Naive B cell (primary cell): Measurements from ENCODE around the gene SENP8. TPM values are rescaled to one million over a fixed set of nuclear protein-coding genes. Genes with fewer than 3 reads are reported as not detected.
"Not testable (repeated sequence)": the region's sequence is repeated elsewhere in the genome, so short reads cannot be mapped to it uniquely, and the experiment has no call there.

Experiments
- ATAC-seq, 2 donors: fragments of 150-1000 bp; cut with Tn5 transposase; 2 replicates each; pipeline ENCODE4 v1.10.0; 2021; ENCODE audit warnings: low read depth in 2 of 2, mild to moderate bottlenecking in 2 of 2, moderate library complexity in 2 of 2
- DNase-seq: peaks from one replicate; pipeline ENCODE4 v3.0.0; 2022
- H3K27ac Mint-ChIP-seq, 6 donors: one replicate each; pipeline ENCODE4 v1.8.0; 2020 to 2022; ENCODE audit warnings: mild to moderate bottlenecking in 6 of 6, mixed read lengths in 6 of 6, moderate library complexity in 5 of 6, inconsistent platforms in 2 of 6
- H3K27me3 Mint-ChIP-seq, 3 donors: one replicate each; pipeline ENCODE4 v1.8.0; 2021 to 2022; ENCODE audit warnings: mixed read lengths in 3 of 3, mild to moderate bottlenecking in 1 of 3
- H3K36me3 Mint-ChIP-seq, 2 donors: one replicate each; pipeline ENCODE4 v1.8.0; 2020 to 2022; ENCODE audit warnings: mixed read lengths in 2 of 2, inconsistent platforms in 1 of 2, mild to moderate bottlenecking in 1 of 2
- H3K4me1 Mint-ChIP-seq, 3 donors: one replicate each; pipeline ENCODE4 v1.8.0; 2020 to 2022; ENCODE audit warnings: mixed read lengths in 3 of 3, inconsistent platforms in 1 of 3, mild to moderate bottlenecking in 1 of 3, moderate library complexity in 1 of 3
- H3K4me3 Mint-ChIP-seq, 8 donors: one replicate each; pipeline ENCODE4 v1.8.0; 2020 to 2022; ENCODE audit warnings: mild to moderate bottlenecking in 8 of 8, mixed read lengths in 8 of 8, moderate library complexity in 8 of 8, inconsistent platforms in 2 of 8
- H3K9me3 Mint-ChIP-seq, 7 donors: one replicate each; pipeline ENCODE4 v1.8.0; 2020 to 2022; ENCODE audit warnings: mixed read lengths in 7 of 7, mild to moderate bottlenecking in 5 of 7, inconsistent platforms in 2 of 7, moderate library complexity in 1 of 7
- polyA plus RNA-seq, 6 donors: library from polyadenylated mRNA; unstranded; fragments of 300-500 nt; fragmentation: Illumina TruSeq; gene quantifications; one replicate each; pipeline ENCODE4 v1.2.3, GENCODE V29; 2021; ENCODE audit warnings: low read depth in 6 of 6

The SENP8 gene
- polyA plus RNA-seq, 6 donors from 2014 or later: 0.41 to 0.84 (median 0.60) TPM; not detected in 1

DNA sequence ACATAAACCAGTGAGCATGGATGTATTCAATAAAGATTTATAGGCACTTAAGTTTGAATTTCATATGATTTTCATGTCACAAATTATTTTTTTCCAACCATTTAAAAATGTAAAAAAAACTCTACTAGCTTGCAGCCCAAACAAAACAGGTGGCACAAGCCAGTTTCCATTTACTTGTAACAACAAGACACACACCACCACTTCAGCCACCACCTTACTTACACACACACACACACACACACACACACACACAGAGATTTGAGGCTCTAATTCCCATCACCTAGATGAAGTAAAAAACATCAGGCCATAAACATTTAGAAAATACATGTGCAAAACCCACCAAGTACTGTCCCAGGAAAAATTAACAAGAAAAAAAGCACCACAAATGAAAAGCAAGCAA, 25.5 kb upstream of the SENP8 start:
- Mint-ChIP-seq H3K27me3 (no peaks in the 10 kb centered on the region), H3K27ac (peak overlapping the region in 1 of 6 donors; percentile 60), H3K36me3 (peaks cover 9 to 27% of the 10 kb centered on the region in 2 donors), H3K9me3 (no peaks in the 10 kb centered on the region), H3K4me1 (peaks cover 0 to 14% (median 11%) of the 10 kb centered on the region in 3 donors), H3K4me3 (no peak overlapping the region)
- ATAC-seq: no peak
- DNase-seq: no peak

DNA sequence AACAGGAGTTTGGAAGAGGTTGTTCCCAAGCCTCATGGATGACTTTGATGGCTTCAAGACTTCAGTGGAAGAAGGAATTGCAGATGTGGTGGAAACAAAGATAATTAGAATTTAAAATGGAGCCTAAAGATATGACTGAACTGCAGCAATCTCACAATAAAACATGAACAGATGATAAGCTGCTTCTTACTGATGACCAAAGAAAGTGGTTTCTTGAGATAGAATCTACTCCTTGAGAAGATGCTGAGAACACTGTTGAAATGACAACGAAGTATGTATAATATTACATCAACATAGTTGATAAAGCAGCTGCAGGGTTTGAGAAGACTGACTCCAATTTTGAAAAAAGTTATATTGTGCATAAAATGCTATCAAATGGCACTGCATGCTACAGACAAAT, 21.4 kb upstream of the SENP8 start:
- Mint-ChIP-seq H3K27me3 (no peaks in the 10 kb centered on the region), H3K27ac (no peak overlapping the region), H3K36me3 (peaks cover 0 to 15% of the 10 kb centered on the region in 2 donors), H3K4me1 (peaks cover 0 to 10% (median 10%) of the 10 kb centered on the region in 3 donors), H3K4me3 (no peak overlapping the region), H3K9me3 (no peaks in the 10 kb centered on the region)
- no peak for DNase-seq
- ATAC-seq: no peak

DNA sequence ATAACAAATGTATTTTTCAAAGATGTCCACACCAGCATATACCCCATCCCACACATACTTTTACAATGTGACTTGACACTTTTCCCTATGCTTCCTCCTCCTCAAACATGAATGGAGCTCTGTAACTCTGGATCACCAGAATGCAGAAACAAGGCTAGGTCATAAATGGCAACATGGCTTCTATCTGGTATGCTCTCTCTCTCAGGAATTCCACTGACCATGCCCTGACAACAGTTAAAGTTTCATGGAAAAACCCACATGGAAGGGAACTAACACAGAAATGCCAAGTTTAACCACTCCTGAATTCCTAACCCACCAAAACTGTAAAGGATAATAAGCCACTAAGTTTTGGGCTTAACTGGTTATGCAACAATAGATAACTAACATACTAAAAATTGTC, 20.2 kb upstream of the SENP8 start:
- Mint-ChIP-seq H3K4me3 (no peak overlapping the region), H3K27me3 (no peaks in the 10 kb centered on the region), H3K4me1 (peaks cover under 1 to 11% (median 6%) of the 10 kb centered on the region in 3 donors), H3K36me3 (peaks cover 0 to 8% of the 10 kb centered on the region in 2 donors), H3K9me3 (no peaks in the 10 kb centered on the region), H3K27ac (no peak overlapping the region)
- ATAC-seq (no peak), DNase-seq (no peak)

DNA sequence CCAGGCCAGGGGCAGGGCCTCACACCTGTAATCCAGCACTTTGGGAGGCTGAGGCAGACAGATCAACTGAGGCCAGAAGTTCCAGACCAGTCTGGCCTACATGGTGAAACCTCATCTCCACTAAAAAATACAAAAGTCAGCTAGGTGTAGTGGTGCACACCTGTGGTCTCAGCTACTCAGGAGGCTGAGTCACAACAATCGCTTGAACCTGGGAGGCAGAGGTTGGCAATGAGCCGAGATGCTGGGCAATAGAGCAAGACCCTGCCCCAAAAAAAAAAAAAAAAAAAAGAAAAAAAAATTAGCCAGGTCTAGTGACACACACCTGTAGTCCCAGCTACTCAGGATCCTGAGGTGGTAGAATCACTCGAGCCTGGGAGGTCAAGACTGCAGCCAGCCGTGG, 19.0 kb upstream of the SENP8 start:
- peaks cover 11 to 21% (median 16%) of the 10 kb centered on the region in 3 donors for H3K4me1 Mint-ChIP-seq
- no peak overlapping the region for H3K4me3 Mint-ChIP-seq
- H3K36me3 Mint-ChIP-seq: peaks cover 0 to 8% of the 10 kb centered on the region in 2 donors
- H3K9me3 Mint-ChIP-seq: no peaks in the 10 kb centered on the region
- H3K27me3 Mint-ChIP-seq: no peaks in the 10 kb centered on the region
- DNase-seq (no peak), ATAC-seq (no peak)
- no peak overlapping the region for H3K27ac Mint-ChIP-seq

DNA sequence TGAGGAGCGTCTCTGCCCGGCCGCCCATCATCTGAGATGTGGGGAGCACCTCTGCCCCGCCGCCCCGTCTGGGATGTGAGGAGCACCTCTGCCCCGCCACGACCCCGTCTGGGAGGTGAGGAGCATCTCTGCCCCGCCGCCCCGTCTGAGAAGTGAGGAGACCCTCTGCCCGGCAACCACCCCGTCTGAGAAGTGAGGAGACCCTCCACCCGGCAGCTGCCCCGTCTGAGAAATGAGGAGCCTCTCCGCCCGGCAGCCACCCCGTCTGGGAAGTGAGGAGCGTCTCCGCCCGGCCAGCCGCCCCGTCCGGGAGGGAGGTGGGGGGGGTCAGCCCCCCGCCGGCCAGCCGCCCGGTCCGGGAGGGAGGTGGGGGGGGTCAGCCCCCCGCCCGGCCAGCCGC, 17.7 kb upstream of the SENP8 start:
- not testable (repeated sequence) for ATAC-seq, H3K9me3 Mint-ChIP-seq, H3K27me3 Mint-ChIP-seq, H3K4me3 Mint-ChIP-seq, DNase-seq, H3K36me3 Mint-ChIP-seq, H3K27ac Mint-ChIP-seq
- peaks cover 11 to 28% (median 24%) of the 10 kb centered on the region in 3 donors for H3K4me1 Mint-ChIP-seq

DNA sequence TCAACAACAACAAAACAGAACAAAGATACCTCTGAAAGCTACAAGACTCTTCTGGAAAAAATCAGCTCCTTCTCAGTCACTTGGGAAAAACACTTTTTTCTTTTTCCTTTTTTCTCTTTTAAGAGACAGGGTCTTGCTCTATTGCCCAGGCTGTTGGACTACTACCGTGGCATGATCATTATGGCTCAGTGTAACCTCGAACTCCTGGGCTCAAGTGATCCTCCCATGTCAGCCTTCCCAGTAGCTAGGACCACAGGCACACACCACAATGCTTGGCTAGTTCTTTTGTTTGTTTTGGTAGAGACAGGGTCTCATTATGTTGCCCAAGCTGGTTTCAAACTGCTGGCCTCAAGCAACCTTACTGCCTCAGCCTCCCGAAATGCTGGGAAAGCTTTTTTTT, 13.1 kb upstream of the SENP8 start:
- no peaks in the 10 kb centered on the region for H3K27me3 Mint-ChIP-seq
- no peaks in the 10 kb centered on the region for H3K9me3 Mint-ChIP-seq
- no peak overlapping the region for H3K4me3 Mint-ChIP-seq
- H3K4me1 Mint-ChIP-seq: peaks cover 11 to 25% (median 24%) of the 10 kb centered on the region in 3 donors
- DNase-seq (no peak), ATAC-seq (no peak)
- no peaks in the 10 kb centered on the region for H3K36me3 Mint-ChIP-seq
- no peak overlapping the region for H3K27ac Mint-ChIP-seq

DNA sequence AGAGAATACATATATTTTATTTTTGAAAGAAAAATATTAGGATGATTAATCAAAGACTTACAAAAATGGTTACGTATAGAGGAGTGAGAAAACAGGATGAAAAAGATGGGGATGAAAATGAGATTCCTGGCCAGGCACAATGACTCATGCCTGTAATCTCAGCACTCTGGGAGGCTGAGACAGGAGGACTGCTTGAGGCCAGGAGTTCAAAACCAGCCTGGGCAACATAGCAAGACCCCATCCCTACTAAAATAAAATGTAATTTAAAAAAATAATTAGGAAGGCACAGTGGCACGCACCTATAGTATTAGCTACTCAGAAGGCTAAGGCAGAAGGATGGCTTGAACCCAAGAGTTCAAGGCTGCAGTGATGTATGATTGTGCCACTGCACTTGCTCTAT, 12.1 kb upstream of the SENP8 start:
- peak overlapping the region in 1 of 6 donors; percentile 38 for H3K27ac Mint-ChIP-seq
- ATAC-seq (no peak), DNase-seq (no peak)
- peaks cover 14 to 25% (median 24%) of the 10 kb centered on the region in 3 donors for H3K4me1 Mint-ChIP-seq
- no peaks in the 10 kb centered on the region for H3K27me3 Mint-ChIP-seq
- no peak overlapping the region for H3K4me3 Mint-ChIP-seq
- H3K36me3 Mint-ChIP-seq: no peaks in the 10 kb centered on the region
- no peaks in the 10 kb centered on the region for H3K9me3 Mint-ChIP-seq

DNA sequence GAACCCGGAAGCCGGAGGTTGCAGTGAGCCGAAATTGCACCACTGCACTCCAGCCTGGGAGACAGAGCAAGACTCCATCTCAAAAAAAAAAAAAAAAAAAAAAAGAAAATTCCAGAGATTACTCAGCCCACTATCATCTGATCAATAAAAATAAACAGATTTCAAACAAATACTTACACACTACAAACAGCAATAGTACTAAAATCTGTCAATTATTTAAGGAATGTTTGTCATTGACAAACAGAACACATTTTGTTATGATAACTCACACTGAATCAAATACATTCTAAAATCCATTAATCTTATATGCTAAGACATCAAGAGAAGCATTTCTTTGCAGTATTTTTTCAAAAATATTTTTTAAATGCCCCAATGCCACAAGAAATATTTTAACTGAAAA, 7.8 kb upstream of the SENP8 start:
- ATAC-seq (no peak), DNase-seq (no peak)
- Mint-ChIP-seq H3K9me3 (no peaks in the 10 kb centered on the region), H3K4me1 (peaks cover 8 to 20% (median 13%) of the 10 kb centered on the region in 3 donors), H3K27ac (no peak overlapping the region), H3K36me3 (no peaks in the 10 kb centered on the region), H3K4me3 (no peak overlapping the region), H3K27me3 (no peaks in the 10 kb centered on the region)

DNA sequence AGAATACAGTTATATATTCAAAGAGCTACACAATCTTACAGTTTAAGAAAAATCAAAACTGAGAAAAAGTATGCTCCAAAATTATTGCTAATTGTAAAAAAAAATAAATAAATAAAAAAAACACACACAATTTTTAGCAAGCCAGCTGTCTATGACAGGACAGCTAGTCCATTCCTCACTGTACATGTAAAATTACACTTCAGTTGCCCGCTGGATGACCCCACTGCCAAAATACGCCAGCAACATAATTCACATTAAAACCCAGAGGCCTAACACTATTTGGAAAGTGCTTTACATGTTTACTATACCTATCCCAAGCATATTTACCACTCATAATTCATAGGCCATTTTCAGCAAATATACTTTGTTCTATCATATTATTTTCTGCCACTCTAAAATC, 6.1 kb upstream of the SENP8 start:
- peak overlapping the region in 3 of 6 donors; percentile 21 to 45 (median 24) for H3K27ac Mint-ChIP-seq
- no peak for DNase-seq
- no peaks in the 10 kb centered on the region for H3K36me3 Mint-ChIP-seq
- H3K4me1 Mint-ChIP-seq: peaks cover 21 to 30% (median 22%) of the 10 kb centered on the region in 3 donors
- H3K4me3 Mint-ChIP-seq: no peak overlapping the region
- ATAC-seq: no peak
- H3K27me3 Mint-ChIP-seq: no peaks in the 10 kb centered on the region
- H3K9me3 Mint-ChIP-seq: no peaks in the 10 kb centered on the region

DNA sequence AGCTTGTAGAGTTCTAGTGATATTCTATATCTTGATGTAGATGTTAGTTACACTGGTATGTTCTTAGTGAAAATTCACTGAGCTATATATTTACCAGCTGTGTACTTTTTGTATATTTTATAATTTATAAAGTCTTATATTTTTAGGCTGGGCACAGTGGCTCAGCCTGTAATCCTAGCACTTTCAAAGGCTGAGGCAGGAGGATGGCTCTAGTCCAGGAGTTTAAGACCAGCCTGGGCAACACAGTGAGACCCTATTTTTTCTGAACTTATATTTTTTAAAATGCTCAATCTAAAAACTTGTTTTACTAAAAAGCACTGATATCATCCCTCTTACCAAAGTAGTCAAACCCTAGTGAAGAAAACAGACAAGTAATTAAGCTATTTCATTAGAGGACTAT, 5.4 kb upstream of the SENP8 start:
- Mint-ChIP-seq H3K9me3 (no peaks in the 10 kb centered on the region), H3K4me3 (peak overlapping the region in 1 of 8 donors; percentile 31), H3K27ac (no peak overlapping the region), H3K36me3 (no peaks in the 10 kb centered on the region), H3K4me1 (peaks cover 22 to 31% (median 24%) of the 10 kb centered on the region in 3 donors), H3K27me3 (no peaks in the 10 kb centered on the region)
- no peak for DNase-seq
- ATAC-seq: no peak

DNA sequence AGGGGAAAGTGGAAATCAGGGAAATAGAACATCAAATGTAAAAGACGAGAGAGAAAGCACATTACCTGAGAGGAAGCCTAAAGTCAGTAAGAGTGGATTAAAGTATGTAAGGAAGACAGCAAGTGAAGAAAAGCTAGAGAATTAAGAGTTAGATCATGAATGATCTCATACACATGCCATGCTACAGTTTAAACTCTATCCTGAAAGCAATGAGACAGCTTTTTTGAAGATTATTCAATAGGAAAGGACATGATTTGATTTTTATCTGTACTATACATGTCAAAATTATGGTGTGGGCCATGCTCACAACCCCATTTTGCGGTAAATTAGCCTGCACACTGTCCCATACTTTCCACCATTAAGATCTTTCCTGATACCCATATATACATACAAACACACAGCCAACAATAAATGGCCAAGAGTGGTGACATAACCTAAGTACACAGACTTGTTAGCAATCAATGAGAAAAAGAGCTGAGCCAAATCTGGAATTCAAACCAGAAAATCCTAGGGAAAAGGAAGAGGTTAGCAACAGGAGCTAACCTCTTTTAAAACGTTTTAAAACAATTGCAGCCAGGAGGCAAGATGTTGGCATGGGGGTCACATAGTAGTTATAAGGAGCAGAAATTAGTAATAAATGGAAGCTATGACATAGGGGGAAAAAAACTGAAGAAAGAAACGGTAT, 4.7 kb upstream of the SENP8 start:
- no peak for ATAC-seq
- H3K4me1 Mint-ChIP-seq: peaks cover 19 to 32% (median 27%) of the 10 kb centered on the region in 3 donors
- no peaks in the 10 kb centered on the region for H3K9me3 Mint-ChIP-seq
- H3K36me3 Mint-ChIP-seq: no peaks in the 10 kb centered on the region
- peak overlapping the region in 2 of 6 donors; percentile 1 to 10 for H3K27ac Mint-ChIP-seq
- no peaks in the 10 kb centered on the region for H3K27me3 Mint-ChIP-seq
- DNase-seq: no peak
- peak overlapping the region in 1 of 8 donors; percentile 31 for H3K4me3 Mint-ChIP-seq

DNA sequence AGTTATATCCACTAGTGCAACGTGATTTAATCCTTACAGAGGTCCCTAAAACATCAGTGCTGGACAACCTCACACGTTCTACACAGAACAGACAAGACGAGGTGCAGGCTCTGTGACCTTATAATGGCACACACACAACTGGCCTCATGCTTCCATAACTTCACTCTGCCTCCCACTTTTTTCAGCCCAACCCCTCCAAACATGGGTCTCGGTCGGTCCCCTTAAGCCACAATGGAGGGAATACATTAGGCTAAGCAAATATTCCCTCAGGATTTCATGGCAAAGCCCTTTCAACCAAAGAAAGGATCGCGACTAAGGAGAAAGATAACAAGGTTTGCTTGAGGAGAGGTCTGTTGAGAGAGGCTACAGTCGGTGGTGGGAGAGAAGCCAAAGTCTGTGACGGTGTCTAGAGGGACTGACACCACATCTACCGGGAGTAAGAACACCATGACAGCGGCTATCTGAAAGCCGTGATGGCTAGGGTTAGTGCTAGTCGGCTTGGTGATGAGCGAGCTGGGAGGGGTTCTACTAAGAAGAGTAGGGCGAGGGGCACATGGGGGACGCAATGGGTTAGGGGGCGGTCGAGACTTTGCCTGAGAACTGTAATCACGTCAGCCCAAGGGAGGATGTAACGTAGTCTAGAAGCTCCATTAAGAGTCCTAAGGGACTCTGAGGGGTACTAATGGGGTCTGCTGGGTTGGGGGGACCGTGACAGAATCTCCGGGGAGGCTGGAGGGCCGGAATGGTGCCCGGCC, 1.3 kb upstream of the SENP8 start:
- peak overlapping the region; percentile 96 to 100 (median 98) for H3K4me3 Mint-ChIP-seq
- no peaks in the 10 kb centered on the region for H3K27me3 Mint-ChIP-seq
- H3K27ac Mint-ChIP-seq: peak overlapping the region; percentile 51 to 98 (median 96)
- H3K36me3 Mint-ChIP-seq: no peaks in the 10 kb centered on the region
- peaks cover 28 to 41% (median 36%) of the 10 kb centered on the region in 3 donors for H3K4me1 Mint-ChIP-seq
- H3K9me3 Mint-ChIP-seq: no peaks in the 10 kb centered on the region
- DNase-seq (no peak), ATAC-seq (peak; percentile 3 to 6)

DNA sequence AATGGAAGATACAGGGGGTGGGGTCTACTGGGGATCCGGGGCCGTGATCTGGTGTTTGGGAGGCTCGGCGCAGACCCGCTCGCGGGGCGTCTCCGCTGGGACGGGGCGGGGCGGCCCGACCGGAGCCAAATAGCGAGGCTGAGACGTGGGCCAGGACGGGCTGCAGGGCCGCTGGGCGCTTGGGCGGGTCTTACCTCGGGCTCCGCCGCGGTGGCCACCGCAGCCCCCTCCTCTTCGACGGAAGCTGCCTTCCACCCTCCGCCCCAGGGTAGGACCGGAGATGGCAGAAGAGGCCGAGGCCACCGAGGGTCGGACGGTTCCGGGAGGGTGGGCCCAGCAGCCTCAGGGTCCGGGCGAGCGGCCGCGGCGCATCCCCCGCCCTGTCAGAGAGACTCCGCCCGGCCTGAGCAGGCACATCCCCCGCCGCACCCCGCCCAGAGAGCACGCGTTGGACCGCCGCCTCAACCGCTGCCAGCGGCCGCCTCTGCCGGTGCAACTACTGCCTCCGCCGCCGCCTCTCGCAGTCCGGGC, 652 bp upstream of the SENP8 start:
- peaks cover 28 to 41% (median 36%) of the 10 kb centered on the region in 3 donors for H3K4me1 Mint-ChIP-seq
- H3K27ac Mint-ChIP-seq: peak overlapping the region; percentile 51 to 99 (median 96)
- no peaks in the 10 kb centered on the region for H3K9me3 Mint-ChIP-seq
- H3K27me3 Mint-ChIP-seq: no peaks in the 10 kb centered on the region
- ATAC-seq (peak; percentile 54 to 60), DNase-seq (peak; percentile 73)
- H3K4me3 Mint-ChIP-seq: peak overlapping the region; percentile 96 to 100 (median 98)
- H3K36me3 Mint-ChIP-seq: no peaks in the 10 kb centered on the region

DNA sequence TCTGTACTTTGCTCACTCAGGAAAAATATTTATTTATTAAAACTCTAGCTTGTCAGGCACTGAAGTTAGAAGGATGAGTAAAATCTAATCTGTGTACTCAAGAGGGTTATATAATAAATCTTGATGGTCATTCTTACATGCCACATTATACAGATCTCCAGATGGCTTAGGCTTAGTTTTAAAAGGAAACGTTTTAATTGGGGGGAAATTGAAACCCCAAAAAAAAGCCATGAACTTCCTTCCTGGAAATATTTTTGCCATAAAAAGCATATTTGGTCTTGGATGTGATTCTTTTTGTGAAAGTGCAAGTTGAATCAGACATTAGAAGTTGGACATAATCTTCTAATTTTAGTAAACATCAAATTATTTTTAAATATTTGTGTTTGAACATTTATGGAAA, 6.0 kb downstream of the SENP8 start:
- Mint-ChIP-seq H3K4me1 (peaks cover 1 to 5% (median 1%) of the 10 kb centered on the region in 3 donors), H3K27ac (no peak overlapping the region), H3K4me3 (no peak overlapping the region), H3K9me3 (no peaks in the 10 kb centered on the region), H3K27me3 (no peaks in the 10 kb centered on the region), H3K36me3 (no peaks in the 10 kb centered on the region)
- DNase-seq (no peak), ATAC-seq (no peak)
